SK-N-SH (cell line): ENCODE results near the gene RNF113B. TPM values are rescaled to one million over a fixed set of nuclear protein-coding genes. Genes with fewer than 3 reads are reported as not detected.

ENCODE experiments used
- CTCF ChIA-PET: fragments of 300-600, 350-600 bp; formaldehyde crosslinking; extraction: SDS; loops from one replicate; lab custom pipeline; 2021; lab: Yijun Ruan, JAX
- POLR2A ChIA-PET: fragments of 350-600 bp; sonication (Branson Sonifier 250); formaldehyde crosslinking; extraction: SDS; loops from one replicate; lab custom pipeline; 2020; ENCODE audit warnings: antibody characterized with exemption, inconsistent platforms; lab: Yijun Ruan, JAX
- DNase-seq: peaks from one replicate; pipeline ENCODE4 v3.0.0; 2012
- H2AFZ ChIP-seq: fragments of 200-600 bp; sonication (generic); 2 replicates; pipeline ENCODE4 v1.8.1; 2016; ENCODE audit warnings: antibody characterized with exemption, mild to moderate bottlenecking, low read depth
- H3F3A ChIP-seq: fragments of 200-600 bp; sonication (generic); replicated peaks from 2 replicates; pipeline ENCODE3; 2016; ENCODE audit warnings: antibody characterized with exemption, mild to moderate bottlenecking; ENCODE audit not compliant: insufficient read depth
- H3K27ac ChIP-seq, 2 experiments: fragments of 200-500 bp in 1 of 2; fragments of 200-600 bp in 1 of 2; sonication (Bioruptor generic) in 1 of 2; sonication (generic), shearing (Covaris generic) in 1 of 2; 2 replicates each; pipeline versions ENCODE4 v1.5.1 to v1.6.1; 2014 to 2016; ENCODE audit warnings: low read depth in 2 of 2, inconsistent platforms in 1 of 2, low read length in 1 of 2, mild to moderate bottlenecking in 1 of 2, mixed read lengths in 1 of 2
- H3K27me3 ChIP-seq: fragments of 200-600 bp; sonication (generic), shearing (Covaris generic); 2 replicates; pipeline ENCODE4 v1.6.1; 2016; ENCODE audit warnings: mixed run types; ENCODE audit not compliant: insufficient read depth
- H3K36me3 ChIP-seq, 2 experiments: fragments of 200-500 bp in 1 of 2; fragments of 200-600 bp in 1 of 2; sonication (Bioruptor generic) in 1 of 2; sonication (generic) in 1 of 2; replicated peaks in 1 of 2; 2 replicates each; pipeline versions ENCODE3 to v1.5.1; 2014 to 2016; ENCODE audit warnings: low read length in 1 of 2, mild to moderate bottlenecking in 1 of 2; ENCODE audit not compliant: insufficient read depth in 2 of 2, control insufficient read depth in 1 of 2
- H3K4me1 ChIP-seq, 2 experiments: fragments of 200-500 bp in 1 of 2; fragments of 200-600 bp in 1 of 2; sonication (Bioruptor generic) in 1 of 2; sonication (generic), shearing (Covaris generic) in 1 of 2; 2 replicates each; pipeline versions ENCODE4 v1.5.1 to v1.6.1; 2014 to 2016; ENCODE audit warnings: low read depth in 1 of 2, low read length in 1 of 2, mixed run types in 1 of 2; ENCODE audit not compliant: insufficient read depth in 2 of 2, control insufficient read depth in 1 of 2
- H3K4me2 ChIP-seq: fragments of 200-600 bp; sonication (generic), shearing (Covaris generic); 2 replicates; pipeline ENCODE4 v1.6.1; 2017; ENCODE audit warnings: mixed run types
- H3K4me3 ChIP-seq, 2 experiments: fragments of 200-500 bp in 1 of 2; fragments of 200-600 bp in 1 of 2; sonication (Bioruptor generic) in 1 of 2; sonication (generic), shearing (Covaris generic) in 1 of 2; 2 replicates each; pipeline versions ENCODE4 v1.5.1 to v1.8.1; 2014 to 2016; ENCODE audit warnings: low read depth in 2 of 2, inconsistent platforms in 1 of 2, low read length in 1 of 2, mild to moderate bottlenecking in 1 of 2, mixed read lengths in 1 of 2, moderate library complexity in 1 of 2
- H3K79me2 ChIP-seq: fragments of 200-600 bp; sonication (generic); 2 replicates; pipeline ENCODE4 v1.8.1; 2017; ENCODE audit warnings: mild to moderate bottlenecking; ENCODE audit not compliant: insufficient read depth
- H3K9ac ChIP-seq: fragments of 200-600 bp; sonication (generic); 2 replicates; pipeline ENCODE4 v1.6.1; 2017; ENCODE audit warnings: mixed run types
- H3K9me2 ChIP-seq: fragments of 200-600 bp; sonication (generic); 2 replicates; pipeline ENCODE4 v1.6.1; 2017; ENCODE audit warnings: mixed run types
- H3K9me3 ChIP-seq: fragments of 200-600 bp; sonication (generic); 2 replicates; pipeline ENCODE4 v1.6.1; 2017; ENCODE audit warnings: mixed run types, mild to moderate bottlenecking, moderate library complexity
- H4K20me1 ChIP-seq: fragments of 200-600 bp; sonication (generic); 2 replicates; pipeline ENCODE4 v1.6.1; 2017; ENCODE audit warnings: mild to moderate bottlenecking, mixed run types; ENCODE audit not compliant: insufficient read depth
- ELF1 ChIP-seq: IDR thresholded peaks from 2 replicates; pipeline ENCODE4 v1.4.0; 2012
- GATA2 ChIP-seq: sonication (generic); formaldehyde crosslinking; IDR thresholded peaks from 2 replicates; pipeline ENCODE4 v1.5.0; 2020; ENCODE audit warnings: mild to moderate bottlenecking, missing genetic modification reagents
- WGBS: methylation state at CpG from one replicate; pipeline ENCODE4 v1.1.6; 2017; ENCODE audit warnings: low lambda C conversion rate; 5-methylcytosine and 5-hydroxymethylcytosine counted together
- polyA plus RNA-seq, 3 experiments: library from polyadenylated mRNA; depleted of rRNA; stranded (reverse); fragments of >200 nt; gene quantifications; 2 replicates each; pipeline ENCODE4 v1.2.3, GENCODE V29; 2012
- TF ChIP-seq, protein P1 (sequence below): IDR thresholded peaks from 2 replicates; pipeline ENCODE4 v1.4.0; 2012; ENCODE audit warnings: low read depth, borderline replicate concordance
- TF ChIP-seq, protein P2 (sequence below): IDR thresholded peaks from 2 replicates; pipeline ENCODE4 v1.6.1; 2012; ENCODE audit warnings: mild to moderate bottlenecking, low read depth, low read length, moderate library complexity
- TF ChIP-seq, protein P3 (sequence below): fragments of 150-350 bp; IDR thresholded peaks from 2 replicates; pipeline ENCODE4 v1.6.1; 2017; ENCODE audit warnings: antibody characterized with exemption, low read length, low read depth, borderline replicate concordance

The RNF113B gene
- polyA plus RNA-seq, 1 of the 3 experiments (the other 2 are of a cell fraction) = not detected

DNA sequence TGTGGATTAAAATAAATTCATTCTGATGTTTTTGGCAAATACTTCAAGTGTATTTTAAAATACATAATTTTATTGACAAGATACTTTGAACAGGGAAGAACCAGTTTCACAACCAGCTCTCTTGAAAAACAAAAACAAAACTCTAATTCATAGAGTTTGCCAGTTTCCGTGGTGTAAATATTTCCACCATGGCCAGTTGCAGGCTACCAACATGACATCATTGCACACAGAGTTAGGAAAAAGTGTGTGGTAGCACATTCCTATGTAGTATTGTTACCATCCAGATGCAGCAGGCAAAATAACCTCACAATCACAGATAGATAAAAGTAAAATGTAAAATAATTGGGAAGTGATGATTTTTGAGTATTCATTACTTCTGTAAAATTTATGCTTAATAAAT lies 7.7 kb upstream of the RNF113B start:
- H3K27me3 ChIP-seq = no peaks in the 10 kb centered on the region
- peaks cover 6 to 13% of the 10 kb centered on the region in 2 experiments; a peak in 3 of 4 replicates for H3K4me1 ChIP-seq
- no peak overlapping the region for H3K4me2 ChIP-seq
- no peaks in the 10 kb centered on the region for H3K9me3 ChIP-seq
- H3K79me2 ChIP-seq = peaks cover 93% of the 10 kb centered on the region
- no peak overlapping the region for H3K9ac ChIP-seq
- no peak overlapping the region for H2AFZ ChIP-seq
- 97% methylated on average over 1 of the region's 1 CpG for WGBS
- CTCF ChIA-PET = no interaction called here
- H4K20me1 ChIP-seq = peaks cover 4% of the 10 kb centered on the region; the same call in 1 of the 2 replicates
- no peaks in the 10 kb centered on the region for H3F3A ChIP-seq
- no peaks in the 10 kb centered on the region for H3K9me2 ChIP-seq
- no peak for DNase-seq
- no peak for TF ChIP-seq ELF1
- TF ChIP-seq GATA2 (CRISPR knock-in tag) = no peak
- TF ChIP-seq, protein P1, sequence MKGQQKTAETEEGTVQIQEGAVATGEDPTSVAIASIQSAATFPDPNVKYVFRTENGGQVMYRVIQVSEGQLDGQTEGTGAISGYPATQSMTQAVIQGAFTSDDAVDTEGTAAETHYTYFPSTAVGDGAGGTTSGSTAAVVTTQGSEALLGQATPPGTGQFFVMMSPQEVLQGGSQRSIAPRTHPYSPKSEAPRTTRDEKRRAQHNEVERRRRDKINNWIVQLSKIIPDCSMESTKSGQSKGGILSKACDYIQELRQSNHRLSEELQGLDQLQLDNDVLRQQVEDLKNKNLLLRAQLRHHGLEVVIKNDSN = no peak
- TF ChIP-seq, protein P2, sequence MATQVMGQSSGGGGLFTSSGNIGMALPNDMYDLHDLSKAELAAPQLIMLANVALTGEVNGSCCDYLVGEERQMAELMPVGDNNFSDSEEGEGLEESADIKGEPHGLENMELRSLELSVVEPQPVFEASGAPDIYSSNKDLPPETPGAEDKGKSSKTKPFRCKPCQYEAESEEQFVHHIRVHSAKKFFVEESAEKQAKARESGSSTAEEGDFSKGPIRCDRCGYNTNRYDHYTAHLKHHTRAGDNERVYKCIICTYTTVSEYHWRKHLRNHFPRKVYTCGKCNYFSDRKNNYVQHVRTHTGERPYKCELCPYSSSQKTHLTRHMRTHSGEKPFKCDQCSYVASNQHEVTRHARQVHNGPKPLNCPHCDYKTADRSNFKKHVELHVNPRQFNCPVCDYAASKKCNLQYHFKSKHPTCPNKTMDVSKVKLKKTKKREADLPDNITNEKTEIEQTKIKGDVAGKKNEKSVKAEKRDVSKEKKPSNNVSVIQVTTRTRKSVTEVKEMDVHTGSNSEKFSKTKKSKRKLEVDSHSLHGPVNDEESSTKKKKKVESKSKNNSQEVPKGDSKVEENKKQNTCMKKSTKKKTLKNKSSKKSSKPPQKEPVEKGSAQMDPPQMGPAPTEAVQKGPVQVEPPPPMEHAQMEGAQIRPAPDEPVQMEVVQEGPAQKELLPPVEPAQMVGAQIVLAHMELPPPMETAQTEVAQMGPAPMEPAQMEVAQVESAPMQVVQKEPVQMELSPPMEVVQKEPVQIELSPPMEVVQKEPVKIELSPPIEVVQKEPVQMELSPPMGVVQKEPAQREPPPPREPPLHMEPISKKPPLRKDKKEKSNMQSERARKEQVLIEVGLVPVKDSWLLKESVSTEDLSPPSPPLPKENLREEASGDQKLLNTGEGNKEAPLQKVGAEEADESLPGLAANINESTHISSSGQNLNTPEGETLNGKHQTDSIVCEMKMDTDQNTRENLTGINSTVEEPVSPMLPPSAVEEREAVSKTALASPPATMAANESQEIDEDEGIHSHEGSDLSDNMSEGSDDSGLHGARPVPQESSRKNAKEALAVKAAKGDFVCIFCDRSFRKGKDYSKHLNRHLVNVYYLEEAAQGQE = no peak
- TF ChIP-seq, all 33 proteins: peak for 0
- POLR2A ChIA-PET = no interaction called here
- no peaks in the 10 kb centered on the region for H3K36me3 ChIP-seq
- no peak overlapping the region for H3K4me3 ChIP-seq
- H3K27ac ChIP-seq = no peak overlapping the region

DNA sequence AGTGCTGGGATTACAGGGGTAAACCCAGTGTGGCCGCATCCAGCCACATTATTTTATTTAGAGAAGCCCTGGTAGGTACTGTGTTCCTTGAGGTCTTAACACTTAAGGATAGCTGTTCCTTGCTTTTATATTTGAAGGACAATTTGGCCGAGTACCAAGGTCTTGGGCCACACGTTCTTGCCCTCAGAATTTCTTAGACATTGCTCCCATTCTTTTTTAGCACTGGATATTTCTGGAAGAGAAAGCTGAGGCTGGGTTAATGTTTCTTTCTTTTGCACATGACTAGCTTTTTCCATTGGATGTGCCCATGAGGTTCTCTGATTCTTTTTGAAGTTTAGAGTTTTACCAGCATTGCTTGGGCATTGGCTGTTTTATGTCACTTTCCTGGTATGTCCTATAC lies 5.5 kb upstream of the RNF113B start:
- Histone ChIP-seq H3K27ac (no peak overlapping the region), H3K9me2 (no peaks in the 10 kb centered on the region), H3F3A (no peaks in the 10 kb centered on the region), H3K9me3 (no peaks in the 10 kb centered on the region), H3K36me3 (no peaks in the 10 kb centered on the region), H3K4me3 (no peak overlapping the region), H4K20me1 (peaks cover 4% of the 10 kb centered on the region; the same call in 1 of the 2 replicates), H3K27me3 (no peaks in the 10 kb centered on the region), H3K9ac (no peak overlapping the region), H3K4me2 (no peak overlapping the region), H3K79me2 (peaks cover 86% of the 10 kb centered on the region), H3K4me1 (peaks cover 2 to 3% of the 10 kb centered on the region in 2 experiments; a peak in 2 of 4 replicates), H2AFZ (no peak overlapping the region)
- CTCF ChIA-PET = interaction anchor here (1.2 kb wide), 1 partner anchor 266 kb away, joined by 4 read pairs; no protein-coding TSS in a partner anchor
- TF ChIP-seq, protein P3, sequence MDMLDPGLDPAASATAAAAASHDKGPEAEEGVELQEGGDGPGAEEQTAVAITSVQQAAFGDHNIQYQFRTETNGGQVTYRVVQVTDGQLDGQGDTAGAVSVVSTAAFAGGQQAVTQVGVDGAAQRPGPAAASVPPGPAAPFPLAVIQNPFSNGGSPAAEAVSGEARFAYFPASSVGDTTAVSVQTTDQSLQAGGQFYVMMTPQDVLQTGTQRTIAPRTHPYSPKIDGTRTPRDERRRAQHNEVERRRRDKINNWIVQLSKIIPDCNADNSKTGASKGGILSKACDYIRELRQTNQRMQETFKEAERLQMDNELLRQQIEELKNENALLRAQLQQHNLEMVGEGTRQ = no peak
- POLR2A ChIA-PET = no interaction called here
- DNase-seq = no peak
- 94% methylated on average over 3 of the region's 3 CpGs for WGBS
